Stimulated activated naive CD8-positive, alpha-beta T cell treated with anti-CD3 and anti-CD28 coated beads, Interleukin-15, Interleukin-2, amounts not matched to agents 100 ng/mL and 50 ng/mL, for 24 hours (primary cell): ENCODE results near the gene HSD17B12.

Source experiments
- H3K27ac Mint-ChIP-seq: one replicate; pipeline ENCODE4 v1.8.0; 2021; ENCODE audit warnings: mild to moderate bottlenecking, mixed read lengths
- H3K27me3 Mint-ChIP-seq: one replicate; pipeline ENCODE4 v1.8.0; 2021; ENCODE audit warnings: mixed read lengths
- H3K36me3 Mint-ChIP-seq: one replicate; pipeline ENCODE4 v1.8.0; 2021; ENCODE audit warnings: low read depth, mixed read lengths
- H3K4me1 Mint-ChIP-seq: one replicate; pipeline ENCODE4 v1.8.0; 2021; ENCODE audit warnings: low read depth, mixed read lengths
- H3K4me3 Mint-ChIP-seq: one replicate; pipeline ENCODE4 v1.8.0; 2021; ENCODE audit warnings: mild to moderate bottlenecking, mixed read lengths
- H3K9me3 Mint-ChIP-seq: one replicate; pipeline ENCODE4 v1.8.0; 2021; ENCODE audit warnings: mixed read lengths

HSD17B12 gene

GRCh38 chr11:43868852-43869567 is 188.5 kb downstream of the HSD17B12 start:
- peaks cover 49% of the 10 kb centered on the region for H3K27me3 Mint-ChIP-seq
- peak overlapping the region; percentile 73 for H3K27ac Mint-ChIP-seq
- no peaks in the 10 kb centered on the region for H3K9me3 Mint-ChIP-seq
- peak overlapping the region; percentile 37 for H3K4me3 Mint-ChIP-seq
- no peaks in the 10 kb centered on the region for H3K36me3 Mint-ChIP-seq
- H3K4me1 Mint-ChIP-seq: peaks cover 34% of the 10 kb centered on the region

DNA sequence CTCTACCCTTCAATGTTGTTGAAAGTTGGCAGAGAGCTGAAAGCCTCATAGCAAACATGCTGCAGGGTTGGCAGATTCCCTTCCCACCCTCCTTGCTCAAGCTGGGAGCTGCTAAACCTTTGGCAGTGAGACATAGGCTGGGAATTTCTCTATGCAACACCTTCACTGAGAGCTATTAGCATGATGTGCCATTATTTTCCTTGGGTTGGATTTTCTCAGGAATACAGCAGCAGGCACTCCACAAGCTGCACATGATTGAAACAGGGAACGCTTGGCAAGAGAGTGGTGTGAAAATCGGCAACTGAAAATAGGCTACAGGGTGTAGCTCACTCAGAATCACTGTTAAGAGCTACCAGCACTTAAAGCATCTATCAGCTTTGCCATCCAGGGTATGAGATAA is 190.5 kb downstream of the HSD17B12 start:
- Mint-ChIP-seq H3K4me1 (peaks cover 29% of the 10 kb centered on the region), H3K36me3 (no peaks in the 10 kb centered on the region), H3K27me3 (peaks cover 50% of the 10 kb centered on the region), H3K27ac (no peak overlapping the region), H3K9me3 (no peaks in the 10 kb centered on the region), H3K4me3 (no peak overlapping the region)

DNA sequence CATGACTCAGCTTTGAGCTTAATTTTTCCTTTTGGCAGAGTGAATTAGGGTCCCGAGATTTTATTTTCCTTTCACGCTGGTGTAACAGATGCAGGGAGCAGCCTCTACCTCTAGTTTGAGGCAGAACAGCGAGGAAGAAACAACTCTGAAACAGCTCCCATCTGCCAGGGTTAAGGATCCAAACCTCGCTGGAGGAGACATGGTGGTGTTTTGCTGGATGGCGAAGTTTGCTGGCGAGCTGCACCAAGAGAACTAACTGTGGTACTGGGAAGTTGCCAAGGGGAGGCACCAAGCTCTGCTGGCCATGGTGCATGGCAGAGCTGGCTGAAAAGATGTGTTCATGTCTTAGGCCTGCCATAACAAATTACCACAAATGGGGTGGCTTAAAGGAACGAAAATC is 192.5 kb downstream of the HSD17B12 start:
- Mint-ChIP-seq H3K36me3 (no peaks in the 10 kb centered on the region), H3K27ac (no peak overlapping the region), H3K4me1 (peaks cover 22% of the 10 kb centered on the region), H3K9me3 (no peaks in the 10 kb centered on the region), H3K27me3 (peaks cover 52% of the 10 kb centered on the region), H3K4me3 (no peak overlapping the region)

- H3K27me3 Mint-ChIP-seq: peaks cover 54% of the 10 kb centered on the region
- no peaks in the 10 kb centered on the region for H3K9me3 Mint-ChIP-seq
- peaks cover 11% of the 10 kb centered on the region for H3K4me1 Mint-ChIP-seq
- H3K27ac Mint-ChIP-seq: no peak overlapping the region
- H3K36me3 Mint-ChIP-seq: no peaks in the 10 kb centered on the region
- no peak overlapping the region for H3K4me3 Mint-ChIP-seq
Observed at GRCh38 chr11:43874078-43874477, 193.5 kb downstream of the HSD17B12 start.

DNA sequence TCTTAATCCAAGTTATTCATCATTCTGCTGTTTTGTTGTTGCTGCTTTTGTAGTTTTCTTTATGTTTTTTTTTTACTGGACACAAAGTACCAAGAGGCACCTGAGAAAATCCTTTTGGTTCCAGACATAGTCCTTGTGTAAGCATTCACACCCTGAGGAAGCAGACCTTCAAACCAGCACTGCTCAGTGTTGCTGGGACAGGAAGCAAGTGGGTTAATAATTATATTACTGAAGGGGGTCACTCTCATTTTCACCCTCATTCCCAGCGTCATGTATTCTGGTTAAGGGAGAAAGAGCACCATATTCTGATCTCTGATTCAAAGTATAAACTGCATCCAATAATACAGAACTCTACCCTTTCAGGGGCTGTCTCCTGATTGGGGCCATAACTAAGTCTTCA is 194.2 kb downstream of the HSD17B12 start:
- peaks cover 54% of the 10 kb centered on the region for H3K27me3 Mint-ChIP-seq
- no peak overlapping the region for H3K4me3 Mint-ChIP-seq
- peaks cover 5% of the 10 kb centered on the region for H3K4me1 Mint-ChIP-seq
- no peaks in the 10 kb centered on the region for H3K36me3 Mint-ChIP-seq
- no peak overlapping the region for H3K27ac Mint-ChIP-seq
- no peaks in the 10 kb centered on the region for H3K9me3 Mint-ChIP-seq

GRCh38 chr11:43879789-43880639 is 199.5 kb downstream of the HSD17B12 start:
- H3K4me1 Mint-ChIP-seq: peaks cover 25% of the 10 kb centered on the region
- H3K4me3 Mint-ChIP-seq: peak overlapping the region; percentile 86
- H3K9me3 Mint-ChIP-seq: no peaks in the 10 kb centered on the region
- peak overlapping the region; percentile 90 for H3K27ac Mint-ChIP-seq
- H3K27me3 Mint-ChIP-seq: peaks cover 15% of the 10 kb centered on the region
- peaks cover 24% of the 10 kb centered on the region for H3K36me3 Mint-ChIP-seq

DNA sequence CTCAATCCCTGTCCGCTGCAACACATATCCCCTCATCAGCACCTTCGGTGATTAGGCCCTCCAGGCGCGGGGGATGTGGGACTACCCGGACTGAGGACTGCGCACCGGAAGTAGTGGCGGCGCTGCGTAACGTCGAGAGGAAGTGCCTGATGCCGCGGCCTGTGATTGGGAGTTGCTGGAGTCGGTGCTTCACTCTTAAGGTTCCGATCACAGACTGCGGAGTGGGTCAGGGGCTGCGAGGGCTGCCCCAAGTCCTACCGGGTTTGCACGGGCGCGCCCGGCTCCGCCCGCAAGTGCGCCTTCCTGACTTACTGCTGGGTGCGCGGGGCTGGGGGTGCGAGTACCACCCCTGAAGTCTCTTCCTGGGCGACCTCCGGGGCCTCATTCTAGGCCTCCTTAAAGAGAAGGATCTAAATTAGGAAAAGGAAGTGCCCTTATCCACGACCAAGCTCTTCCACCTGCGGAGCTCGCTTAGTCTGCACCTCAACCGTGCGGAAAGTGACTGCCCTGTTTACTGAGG is 200.2 kb downstream of the HSD17B12 start, which contains the start of gene ALKBH3:
Gene ALKBH3 (plus strand): TSS at position 192 of the 520 bp plus-strand sequence. CDS start 1,822 bp downstream, outside the sequence.
- peaks cover 10% of the 10 kb centered on the region for H3K27me3 Mint-ChIP-seq
- H3K4me1 Mint-ChIP-seq: peaks cover 25% of the 10 kb centered on the region
- H3K4me3 Mint-ChIP-seq: peak within 1 kb of the TSS; percentile 86

DNA sequence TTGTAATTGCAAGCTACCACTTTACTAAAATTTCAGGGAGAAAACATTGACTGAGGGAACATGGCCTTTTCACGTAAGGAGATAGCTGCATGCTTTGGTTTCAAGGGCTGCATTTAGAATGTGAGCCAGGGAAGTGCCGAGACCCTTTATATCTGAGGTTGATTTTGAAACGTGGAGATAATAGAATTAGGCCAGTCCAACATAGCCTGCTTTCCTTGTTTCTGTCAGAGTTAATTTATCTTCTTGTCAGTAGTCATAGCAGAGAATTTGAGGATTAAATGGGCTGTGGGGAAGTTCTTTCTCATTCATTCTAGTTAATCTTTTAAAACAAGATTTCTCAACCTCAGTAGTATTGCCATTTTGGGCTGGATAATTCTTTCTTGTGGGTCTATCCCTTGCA is 212.3 kb downstream of the HSD17B12 start:
- Mint-ChIP-seq H3K9me3 (no peaks in the 10 kb centered on the region), H3K4me1 (no peaks in the 10 kb centered on the region), H3K27me3 (no peaks in the 10 kb centered on the region), H3K27ac (no peak overlapping the region), H3K36me3 (peaks cover 69% of the 10 kb centered on the region), H3K4me3 (no peak overlapping the region)

More for the DNA sequence above, 200.2 kb downstream of the HSD17B12 start, which contains the start of gene ALKBH3:
- H3K36me3 Mint-ChIP-seq: peaks cover 31% of the 10 kb centered on the region
- peak within 1 kb of the TSS; percentile 90 for H3K27ac Mint-ChIP-seq
- H3K9me3 Mint-ChIP-seq: no peaks in the 10 kb centered on the region

- Mint-ChIP-seq H3K27ac (no peak overlapping the region), H3K9me3 (no peaks in the 10 kb centered on the region), H3K4me3 (no peak overlapping the region), H3K27me3 (no peaks in the 10 kb centered on the region), H3K4me1 (no peaks in the 10 kb centered on the region), H3K36me3 (peaks cover 83% of the 10 kb centered on the region)
Observed at GRCh38 chr11:43894546-43894945, 214.0 kb downstream of the HSD17B12 start.

GRCh38 chr11:43895601-43896000 is 215.1 kb downstream of the HSD17B12 start:
- Mint-ChIP-seq H3K4me1 (no peaks in the 10 kb centered on the region), H3K4me3 (no peak overlapping the region), H3K27ac (no peak overlapping the region), H3K27me3 (no peaks in the 10 kb centered on the region), H3K36me3 (peaks cover 76% of the 10 kb centered on the region), H3K9me3 (no peaks in the 10 kb centered on the region)

GRCh38 chr11:43898574-43898973 is 218.0 kb downstream of the HSD17B12 start:
- no peaks in the 10 kb centered on the region for H3K27me3 Mint-ChIP-seq
- no peaks in the 10 kb centered on the region for H3K9me3 Mint-ChIP-seq
- no peak overlapping the region for H3K27ac Mint-ChIP-seq
- H3K4me3 Mint-ChIP-seq: no peak overlapping the region
- peaks cover 80% of the 10 kb centered on the region for H3K36me3 Mint-ChIP-seq
- H3K4me1 Mint-ChIP-seq: no peaks in the 10 kb centered on the region

DNA sequence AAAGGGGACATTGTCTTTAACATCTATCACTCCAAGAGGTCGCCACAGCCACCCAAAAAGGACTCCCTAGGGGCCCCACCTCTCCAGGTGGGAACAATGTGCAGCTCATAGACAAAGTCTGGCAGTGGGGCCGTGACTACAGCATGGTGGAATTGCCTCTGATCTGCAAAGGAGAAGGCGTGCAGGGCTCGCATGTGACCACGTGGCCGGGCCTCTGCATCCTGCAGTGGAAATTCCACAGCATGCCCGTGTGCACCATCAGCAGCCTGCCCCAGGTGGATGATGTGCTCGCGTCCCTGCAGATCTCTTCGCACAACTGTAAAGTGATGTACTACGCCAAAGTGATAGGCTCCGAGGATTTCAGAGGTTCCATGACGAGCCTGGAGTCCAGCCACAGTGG is 218.6 kb downstream of the HSD17B12 start:
- Mint-ChIP-seq H3K27ac (no peak overlapping the region), H3K36me3 (peaks cover 82% of the 10 kb centered on the region), H3K27me3 (no peaks in the 10 kb centered on the region), H3K4me1 (no peaks in the 10 kb centered on the region), H3K9me3 (no peaks in the 10 kb centered on the region), H3K4me3 (no peak overlapping the region)

DNA sequence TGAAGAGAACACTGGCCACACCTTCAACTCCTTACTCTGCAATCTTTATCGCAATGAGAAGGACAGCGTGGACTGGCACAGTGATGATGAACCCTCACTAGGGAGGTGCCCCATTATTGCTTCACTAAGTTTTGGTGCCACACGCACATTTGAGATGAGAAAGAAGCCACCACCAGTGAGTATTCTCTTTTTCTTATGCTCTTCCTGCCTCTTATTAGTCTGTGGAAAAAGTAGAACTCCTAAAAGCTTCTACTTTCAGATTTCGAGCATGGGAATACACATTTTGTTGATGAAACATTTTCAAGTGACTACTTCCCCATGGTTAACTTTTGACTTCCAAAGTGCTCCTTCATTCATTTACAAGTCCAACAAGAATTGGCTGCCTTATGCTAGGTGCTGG is 221.0 kb downstream of the HSD17B12 start:
- peaks cover 73% of the 10 kb centered on the region for H3K36me3 Mint-ChIP-seq
- no peaks in the 10 kb centered on the region for H3K9me3 Mint-ChIP-seq

GRCh38 chr11:43903078-43903477 is 222.5 kb downstream of the HSD17B12 start:
- H3K36me3 Mint-ChIP-seq: peaks cover 77% of the 10 kb centered on the region
- peaks cover 15% of the 10 kb centered on the region for H3K4me1 Mint-ChIP-seq
- H3K27me3 Mint-ChIP-seq: no peaks in the 10 kb centered on the region
- H3K9me3 Mint-ChIP-seq: no peaks in the 10 kb centered on the region
- no peak overlapping the region for H3K27ac Mint-ChIP-seq
- no peak overlapping the region for H3K4me3 Mint-ChIP-seq

More for the DNA sequence above, 221.0 kb downstream of the HSD17B12 start:
- Mint-ChIP-seq H3K27ac (peak overlapping the region; percentile 4), H3K27me3 (no peaks in the 10 kb centered on the region), H3K4me3 (no peak overlapping the region), H3K4me1 (peaks cover 3% of the 10 kb centered on the region)

DNA sequence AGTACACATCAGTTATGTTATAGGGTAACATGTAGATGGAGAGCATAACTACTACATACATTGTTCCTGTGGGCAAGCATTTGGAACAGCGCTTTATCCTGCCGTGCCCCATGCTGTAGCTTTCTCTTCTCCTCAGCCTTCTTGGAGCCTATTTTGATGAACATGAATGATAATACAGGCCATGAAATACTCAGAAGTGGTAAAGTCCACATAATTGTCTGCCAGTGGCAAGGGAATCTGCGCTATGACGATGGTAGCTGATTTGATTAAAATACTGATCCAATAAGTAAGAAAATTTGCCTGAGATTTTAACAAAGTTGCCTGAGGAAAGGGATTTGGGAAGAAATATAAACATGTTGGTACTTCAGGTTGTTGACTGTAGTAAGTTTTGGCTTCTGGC is 223.4 kb downstream of the HSD17B12 start:
- Mint-ChIP-seq H3K27me3 (no peaks in the 10 kb centered on the region), H3K4me3 (no peak overlapping the region), H3K36me3 (peaks cover 74% of the 10 kb centered on the region), H3K27ac (no peak overlapping the region), H3K4me1 (peaks cover 15% of the 10 kb centered on the region), H3K9me3 (no peaks in the 10 kb centered on the region)
